Endothelial cell of umbilical vein (primary cell): ENCODE measurements around the gene ST6GALNAC3. TPM values are rescaled to one million over a fixed set of nuclear protein-coding genes. Genes with fewer than 3 reads are reported as not detected.

Source experiments
- BruUV-seq: library from RNA; stranded (reverse); fragments of 400-500 nt; replicated peaks from 2 replicates; lab custom pipeline; 2021; lab: Mats Ljungman, UMichigan
- CTCF ChIA-PET: fragments of 300-600, 350-600 bp; sonication (Branson Sonifier 250); formaldehyde crosslinking; loops from one replicate; lab custom pipeline; 2021; ENCODE audit warnings: antibody characterized with exemption, inconsistent platforms; lab: Charles Lee
- POLR2A ChIA-PET: fragments of 300-600, 350-600 bp; sonication (Branson Sonifier 250); formaldehyde crosslinking; loops from one replicate; lab custom pipeline; 2021; ENCODE audit warnings: antibody characterized with exemption, inconsistent platforms; lab: Charles Lee
- DNase-seq: peaks from one replicate; pipeline ENCODE4 v3.0.0-alpha.2; 2011; ENCODE audit warnings: low read depth, low spot score
- FAIRE-seq: peaks from 2 replicates; lab custom pipeline; 2011; peaks lifted over from hg19 to GRCh38; lab: Jason Lieb, UNC
- H2AFZ ChIP-seq: 2 replicates; pipeline ENCODE4 v1.6.0; 2012; ENCODE audit warnings: low read depth, low read length, control low read depth, inconsistent platforms
- H3K27ac ChIP-seq: 2 replicates; pipeline ENCODE4 v1.5.1; 2011; ENCODE audit warnings: low read depth, mild to moderate bottlenecking, control low read depth, low read length, moderate library complexity; ENCODE audit not compliant: insufficient read depth
- H3K27me3 ChIP-seq, 2 experiments: 2 replicates each; pipeline versions ENCODE4 v1.6.0 to v1.6.1; 2011; ENCODE audit warnings: low read length in 2 of 2, mixed read lengths in 1 of 2; ENCODE audit not compliant: control insufficient read depth in 2 of 2, insufficient read depth in 2 of 2
- H3K36me3 ChIP-seq, 2 experiments: 2 replicates in 1 of 2; 3 replicates in 1 of 2; pipeline ENCODE4 v1.5.1; 2011; ENCODE audit warnings: low read length in 2 of 2, mild to moderate bottlenecking in 1 of 2, moderate library complexity in 1 of 2; ENCODE audit not compliant: control insufficient read depth in 2 of 2, insufficient read depth in 2 of 2; ENCODE audit errors: extremely low read depth in 1 of 2
- H3K4me1 ChIP-seq: 3 replicates; pipeline ENCODE4 v1.5.1; 2011; ENCODE audit warnings: mild to moderate bottlenecking, low read length; ENCODE audit not compliant: control insufficient read depth, insufficient read depth; ENCODE audit errors: extremely low read depth
- H3K4me2 ChIP-seq: 2 replicates; pipeline ENCODE4 v1.6.1; 2011; ENCODE audit warnings: low read length, control low read depth, mixed read lengths; ENCODE audit not compliant: insufficient read depth
- H3K4me3 ChIP-seq, 3 experiments: fragments of 200-600 bp in 1 of 3; sonication (generic), shearing (Covaris generic) in 1 of 3; replicated peaks in 1 of 3; 2 replicates each; pipeline ENCODE4 v1.5.1; 2011 to 2016; ENCODE audit warnings: control low read depth in 3 of 3, low read length in 3 of 3, mild to moderate bottlenecking in 2 of 3, inconsistent platforms in 1 of 3, low read depth in 1 of 3, moderate library complexity in 1 of 3; ENCODE audit not compliant: insufficient read depth in 1 of 3
- H3K79me2 ChIP-seq: 2 replicates; pipeline ENCODE4 v1.6.0; 2012; ENCODE audit warnings: low read length, inconsistent platforms; ENCODE audit not compliant: control insufficient read depth, insufficient read depth
- H3K9ac ChIP-seq: replicated peaks from 2 replicates; pipeline ENCODE3; 2011; ENCODE audit warnings: low read length, control low read depth; ENCODE audit not compliant: insufficient read depth; ENCODE audit errors: extremely low read depth
- H3K9me1 ChIP-seq: replicated peaks from 3 replicates; pipeline ENCODE4 v1.6.0; 2011; ENCODE audit warnings: mild to moderate bottlenecking, low read length; ENCODE audit not compliant: control insufficient read depth, insufficient read depth; ENCODE audit errors: extremely low read depth
- H3K9me3 ChIP-seq: replicated peaks from 2 replicates; pipeline ENCODE4 v1.5.1; 2012; ENCODE audit warnings: low read length, inconsistent platforms; ENCODE audit not compliant: control insufficient read depth, insufficient read depth
- H4K20me1 ChIP-seq: replicated peaks from 2 replicates; pipeline ENCODE3; 2011; ENCODE audit warnings: mild to moderate bottlenecking, low read length; ENCODE audit not compliant: control insufficient read depth, insufficient read depth; ENCODE audit errors: extremely low read depth
- FOS ChIP-seq: IDR thresholded peaks from 2 replicates; pipeline ENCODE4 v1.6.1; 2011; ENCODE audit warnings: mild to moderate bottlenecking, low read length, moderate library complexity, borderline replicate concordance; ENCODE audit not compliant: insufficient read depth
- dilution Hi-C: fragments of 300-500 bp; cut with MboI; formaldehyde crosslinking; loops from one replicate; pipeline ENCODE4 v1.15.0; 2019; ENCODE audit warnings: low sequenced_read_pairs; ENCODE audit not compliant: extremely low pct_ligation_motif_present
- intact Hi-C: fragments of 100-400 bp; cut with micrococcal nuclease; formaldehyde crosslinking; loops from one replicate; pipeline ENCODE4 v1.10.0; 2022
- polyA plus RNA-seq, 4 experiments: library from polyadenylated mRNA; depleted of rRNA in 3 of 4; stranded (reverse) in 3 of 4; unstranded in 1 of 4; fragments of >200 nt; gene quantifications; 2 replicates each; pipeline versions ENCODE4 v1.2.1 to v1.2.3, GENCODE V29; 2011 to 2012; ENCODE audit warnings: missing spikeins in 1 of 4
- total RNA-seq: library from RNA; stranded (reverse); gene quantifications from 2 replicates; pipeline ENCODE4 v1.2.3, GENCODE V29; 2021
- TF ChIP-seq, protein P1 (sequence below): IDR thresholded peaks from 2 replicates; pipeline ENCODE4 v1.6.1; 2011; ENCODE audit not compliant: insufficient read depth, insufficient read length

ST6GALNAC3 gene
- total and polyA plus RNA-seq, 2 donors (not counting 3 experiments of a cell fraction or from before 2014, with no cell fraction given): 7.6 to 48.3 TPM

DNA sequence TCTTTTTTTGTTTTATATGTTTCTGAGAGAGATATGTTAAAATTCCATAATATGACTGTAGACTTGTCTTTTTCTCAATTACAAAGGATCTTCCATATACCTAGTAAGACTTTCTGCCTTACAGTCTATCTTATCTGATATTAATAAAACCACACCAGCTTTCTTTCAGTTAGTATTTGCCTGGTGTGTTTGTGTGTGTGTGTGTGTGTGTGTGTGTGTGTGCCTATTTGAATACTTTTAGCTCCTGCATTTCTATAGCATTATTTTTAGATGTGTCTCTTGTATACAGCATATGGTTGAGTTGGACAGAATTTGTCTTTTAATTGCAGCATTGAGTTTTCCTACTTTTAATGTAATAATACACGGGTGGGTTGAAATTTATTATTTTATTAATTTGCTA is 27.5 kb downstream of the ST6GALNAC3 start:
- Histone ChIP-seq H3K9me3 (no peaks in the 10 kb centered on the region), H3K4me1 (no peaks in the 10 kb centered on the region), H2AFZ (no peak overlapping the region), H3K79me2 (peaks cover 16% of the 10 kb centered on the region), H3K4me2 (no peak overlapping the region), H3K9ac (no peak overlapping the region), H4K20me1 (no peaks in the 10 kb centered on the region), H3K9me1 (no peaks in the 10 kb centered on the region), H3K4me3 (no peak overlapping the region), H3K27ac (no peak overlapping the region), H3K36me3 (no peaks in the 10 kb centered on the region), H3K27me3 (no peaks in the 10 kb centered on the region)
- no peak for DNase-seq
- intact Hi-C loops: no loop called here
- dilution Hi-C loops: no loop called here
- CTCF ChIA-PET: no interaction called here
- no TSS peak for BruUV-seq
- no peak for FAIRE-seq
- POLR2A ChIA-PET: no interaction called here
- TF ChIP-seq, protein P1, sequence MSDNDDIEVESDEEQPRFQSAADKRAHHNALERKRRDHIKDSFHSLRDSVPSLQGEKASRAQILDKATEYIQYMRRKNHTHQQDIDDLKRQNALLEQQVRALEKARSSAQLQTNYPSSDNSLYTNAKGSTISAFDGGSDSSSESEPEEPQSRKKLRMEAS: no peak

DNA sequence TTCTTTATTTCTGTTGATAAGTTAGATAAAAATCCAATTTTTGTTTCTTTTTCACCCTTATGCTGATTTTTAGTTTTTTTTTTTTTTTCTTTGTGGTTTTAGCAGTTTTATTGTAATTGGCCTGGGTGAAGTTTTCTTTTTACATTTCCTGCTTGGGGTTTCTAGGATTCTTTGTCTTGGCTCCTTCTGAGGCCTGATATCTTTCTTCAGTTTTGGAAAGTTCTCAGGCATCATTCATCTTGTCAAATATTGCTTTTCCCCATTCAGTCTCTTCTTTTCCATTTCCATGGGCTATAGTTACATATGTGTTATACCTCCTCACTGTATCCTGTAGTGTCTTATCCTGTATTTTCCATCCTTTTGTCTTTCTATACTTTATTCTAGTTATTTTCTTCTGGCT is 28.5 kb downstream of the ST6GALNAC3 start:
- H3K4me1 ChIP-seq: no peaks in the 10 kb centered on the region
- FAIRE-seq: no peak
- H3K9me1 ChIP-seq: no peaks in the 10 kb centered on the region
- no peak overlapping the region for H3K4me2 ChIP-seq
- no peak overlapping the region for H2AFZ ChIP-seq
- intact Hi-C loops: no loop called here
- H3K9me3 ChIP-seq: no peaks in the 10 kb centered on the region
- BruUV-seq: no TSS peak
- DNase-seq: no peak
- H3K36me3 ChIP-seq: no peaks in the 10 kb centered on the region
- no peak overlapping the region for H3K9ac ChIP-seq
- ChIA-PET POLR2A (no interaction called here), CTCF (no interaction called here)
- H3K27ac ChIP-seq: no peak overlapping the region
- H3K4me3 ChIP-seq: no peak overlapping the region
- H3K79me2 ChIP-seq: peaks cover 12% of the 10 kb centered on the region
- TF ChIP-seq, protein P1: no peak
- TF ChIP-seq FOS: no peak
- H3K27me3 ChIP-seq: no peaks in the 10 kb centered on the region
- H4K20me1 ChIP-seq: no peaks in the 10 kb centered on the region
- dilution Hi-C loops: no loop called here
